HFFc6 (cell line): ENCODE data around the gene BAZ1B. TPM values are rescaled to one million over a fixed set of nuclear protein-coding genes. Genes with fewer than 3 reads are reported as not detected.
A peak's percentile ranks its signal among the peaks of the same experiment; 100 is the strongest.
"Not testable (repeated sequence)": the region's sequence is repeated elsewhere in the genome, so short reads cannot be mapped to it uniquely, and the experiment has no call there.

Source experiments
- DNase-seq: peaks from one replicate; pipeline ENCODE4 v3.0.0-alpha.2; 2018
- H3K27ac Mint-ChIP-seq: 2 replicates; pipeline ENCODE4 v1.8.0; 2020; ENCODE audit warnings: mild to moderate bottlenecking, mixed read lengths
- H3K27me3 Mint-ChIP-seq: 2 replicates; pipeline ENCODE4 v1.8.0; 2021; ENCODE audit warnings: mild to moderate bottlenecking, moderate library complexity, mixed read lengths; ENCODE audit not compliant: insufficient read depth
- H3K36me3 Mint-ChIP-seq: 2 replicates; pipeline ENCODE4 v1.8.0; 2021; ENCODE audit warnings: low read depth, mixed read lengths
- H3K4me1 Mint-ChIP-seq: 2 replicates; pipeline ENCODE4 v1.8.0; 2020; ENCODE audit warnings: low read depth, mixed read lengths
- H3K4me3 Mint-ChIP-seq: 2 replicates; pipeline ENCODE4 v1.8.0; 2020; ENCODE audit warnings: mild to moderate bottlenecking, moderate library complexity, mixed read lengths
- H3K9me3 Mint-ChIP-seq: 2 replicates; pipeline ENCODE4 v1.8.0; 2020; ENCODE audit warnings: mild to moderate bottlenecking, mixed read lengths
- CTCF ChIP-seq: fragments of 200-600 bp; sonication (generic); IDR thresholded peaks from 2 replicates; pipeline ENCODE4 v1.5.0; 2021; ENCODE audit warnings: antibody characterized with exemption, mild to moderate bottlenecking
- total RNA-seq, 6 experiments: library from RNA; stranded (reverse); fragmentation: NEBNext Ultra II Directional; extraction: Animal tissue kit (Norgen Biotek cat#: 25700); gene quantifications; 2 replicates in 1 of 6; 3 replicates in 5 of 6; pipeline ENCODE4 v1.2.3, GENCODE V29; 2021

Gene BAZ1B
- total RNA-seq, 6 experiments from 2014 or later: 54.0 to 66.5 (median 63.8) TPM

GRCh38 chr7:73557108-73557396 is 35.0 kb upstream of the BAZ1B start:
- peak overlapping the region; percentile 86 for H3K27ac Mint-ChIP-seq
- peaks cover 2% of the 10 kb centered on the region for H3K27me3 Mint-ChIP-seq
- peaks cover 17% of the 10 kb centered on the region for H3K36me3 Mint-ChIP-seq
- H3K9me3 Mint-ChIP-seq: no peaks in the 10 kb centered on the region
- H3K4me1 Mint-ChIP-seq: peaks cover 40% of the 10 kb centered on the region
- H3K4me3 Mint-ChIP-seq: peak overlapping the region; percentile 96
- peak; percentile 91 for DNase-seq
- no peak for TF ChIP-seq CTCF

GRCh38 chr7:73556208-73557107 is 34.4 kb upstream of the BAZ1B start:
- Mint-ChIP-seq H3K4me3 (peak overlapping the region; percentile 96), H3K36me3 (peaks cover 19% of the 10 kb centered on the region), H3K9me3 (no peaks in the 10 kb centered on the region), H3K4me1 (peaks cover 40% of the 10 kb centered on the region), H3K27ac (peak overlapping the region; percentile 79), H3K27me3 (no peaks in the 10 kb centered on the region)
- DNase-seq: no peak
- no peak for TF ChIP-seq CTCF

- no peaks in the 10 kb centered on the region for H3K9me3 Mint-ChIP-seq
- H3K4me3 Mint-ChIP-seq: peak overlapping the region; percentile 96
- TF ChIP-seq CTCF: no peak
- H3K27me3 Mint-ChIP-seq: no peaks in the 10 kb centered on the region
- peak overlapping the region; percentile 67 for H3K27ac Mint-ChIP-seq
- H3K36me3 Mint-ChIP-seq: peaks cover 24% of the 10 kb centered on the region
- peaks cover 37% of the 10 kb centered on the region for H3K4me1 Mint-ChIP-seq
- DNase-seq: no peak
Measured at GRCh38 chr7:73555411-73555982, 33.4 kb upstream of the BAZ1B start.

- H3K27ac Mint-ChIP-seq, H3K9me3 Mint-ChIP-seq, H3K4me3 Mint-ChIP-seq, DNase-seq, H3K27me3 Mint-ChIP-seq: not testable (repeated sequence)
- peaks cover 23% of the 10 kb centered on the region for H3K36me3 Mint-ChIP-seq
- H3K4me1 Mint-ChIP-seq: peaks cover 20% of the 10 kb centered on the region
Measured at GRCh38 chr7:73550093-73550492, 28.0 kb upstream of the BAZ1B start.

- no peak overlapping the region for H3K4me3 Mint-ChIP-seq
- H3K27ac Mint-ChIP-seq: no peak overlapping the region
Measured at GRCh38 chr7:73549176-73549575, 27.1 kb upstream of the BAZ1B start.

More at GRCh38 chr7:73549176-73549575, 27.1 kb upstream of the BAZ1B start:
- H3K36me3 Mint-ChIP-seq: peaks cover 19% of the 10 kb centered on the region
- H3K4me1 Mint-ChIP-seq: peaks cover 11% of the 10 kb centered on the region
- no peak for DNase-seq
- H3K9me3 Mint-ChIP-seq: no peaks in the 10 kb centered on the region
- no peak for TF ChIP-seq CTCF
- no peaks in the 10 kb centered on the region for H3K27me3 Mint-ChIP-seq
